HG03103 (cell line): ENCODE results near the gene AKIRIN2.

Experiments
- ATAC-seq: cut with Tn5 transposase; IDR thresholded peaks from one replicate; pipeline ENCODE4 v1.9.1; 2021; ENCODE audit warnings: low read depth; ENCODE audit not compliant: unreplicated experiment

Gene AKIRIN2

GRCh38 chr6:87658516-87658915 is 43.5 kb downstream of the AKIRIN2 start:
- no peak for ATAC-seq

- ATAC-seq: peak; percentile 72
Observed at GRCh38 chr6:87656857-87657256, 45.2 kb downstream of the AKIRIN2 start.

GRCh38 chr6:87655824-87656223 is 46.2 kb downstream of the AKIRIN2 start:
- ATAC-seq: no peak

- no peak for ATAC-seq
Observed at GRCh38 chr6:87654875-87655454, 47.1 kb downstream of the AKIRIN2 start.

- ATAC-seq: no peak
Observed at GRCh38 chr6:87654122-87654521, 47.9 kb downstream of the AKIRIN2 start.

- ATAC-seq: no peak
Observed at GRCh38 chr6:87653074-87653962, 48.7 kb downstream of the AKIRIN2 start.

- no peak for ATAC-seq
Observed at GRCh38 chr6:87645080-87645479, 57.0 kb downstream of the AKIRIN2 start.

- no peak for ATAC-seq
Observed at GRCh38 chr6:87641065-87641692, 60.9 kb downstream of the AKIRIN2 start.

GRCh38 chr6:87639373-87639772 is 62.7 kb downstream of the AKIRIN2 start:
- ATAC-seq: no peak

GRCh38 chr6:87637106-87637505 is 64.9 kb downstream of the AKIRIN2 start:
- ATAC-seq: no peak

- ATAC-seq: no peak
Observed at GRCh38 chr6:87636315-87636714, 65.7 kb downstream of the AKIRIN2 start.

- ATAC-seq: no peak
Observed at GRCh38 chr6:87633851-87634250, 68.2 kb downstream of the AKIRIN2 start.

GRCh38 chr6:87630746-87631145 is 71.3 kb downstream of the AKIRIN2 start:
- ATAC-seq: no peak

- no peak for ATAC-seq
Observed at GRCh38 chr6:87628881-87629280, 73.2 kb downstream of the AKIRIN2 start.

- no peak for ATAC-seq
Observed at GRCh38 chr6:87628424-87628823, 73.6 kb downstream of the AKIRIN2 start.
